HCT116 (cell line): ENCODE results near the gene SMARCA2.

Experiments
- EGR1 ChIP-seq: IDR thresholded peaks from 2 replicates; pipeline ENCODE4 v1.6.1; 2012; ENCODE audit warnings: low read depth
- EZH2 ChIP-seq: fragments of 200-600 bp; sonication (generic); IDR thresholded peaks from 2 replicates; pipeline ENCODE4 v1.6.1; 2017; ENCODE audit warnings: antibody characterized with exemption, mixed run types
- EZH2phosphoT487 ChIP-seq: fragments of 200-600 bp; IDR thresholded peaks from 2 replicates; pipeline ENCODE4 v1.6.1; 2018; ENCODE audit warnings: antibody characterized with exemption, borderline replicate concordance
- POLR2AphosphoS5 ChIP-seq: IDR thresholded peaks from 2 replicates; pipeline ENCODE4 v1.6.1; 2011; ENCODE audit warnings: mild to moderate bottlenecking, low read depth, low read length, moderate library complexity
- RAD21 ChIP-seq: IDR thresholded peaks from 2 replicates; pipeline ENCODE4 v1.6.1; 2012; ENCODE audit warnings: low read depth, mild to moderate bottlenecking
- REST ChIP-seq: IDR thresholded peaks from 2 replicates; pipeline ENCODE4 v1.6.1; 2012; ENCODE audit warnings: low read depth
- YY1 ChIP-seq: IDR thresholded peaks from 2 replicates; pipeline ENCODE4 v1.6.1; 2011; ENCODE audit warnings: low read length, low read depth, moderate library complexity, mild to moderate bottlenecking; ENCODE audit not compliant: insufficient replicate concordance; ENCODE audit errors: extremely low read depth
- ZNF274 ChIP-seq: fragments of 200-500 bp; sonication (Bioruptor generic); IDR thresholded peaks from 2 replicates; pipeline ENCODE4 v1.6.1; 2014; ENCODE audit warnings: mild to moderate bottlenecking, low read depth, low read length, inconsistent platforms
- TF ChIP-seq, protein P1 (sequence below), 3 experiments: fragments of 200-600 bp in 1 of 3; sonication (generic) in 1 of 3; IDR thresholded peaks in 2 of 3; conservative IDR thresholded peaks in 1 of 3; 2 replicates each; pipeline ENCODE4 v1.5.1; 2012 to 2017; ENCODE audit warnings: low read depth in 2 of 3, low read length in 2 of 3, antibody characterized with exemption in 1 of 3, borderline replicate concordance in 1 of 3, control low read depth in 1 of 3, mild to moderate bottlenecking in 1 of 3, mixed read lengths in 1 of 3, mixed run types in 1 of 3, moderate library complexity in 1 of 3; ENCODE audit not compliant: insufficient read depth in 1 of 3
- TF ChIP-seq, protein P2 (sequence below): IDR thresholded peaks from 2 replicates; pipeline ENCODE4 v1.6.1; 2012

DNA sequence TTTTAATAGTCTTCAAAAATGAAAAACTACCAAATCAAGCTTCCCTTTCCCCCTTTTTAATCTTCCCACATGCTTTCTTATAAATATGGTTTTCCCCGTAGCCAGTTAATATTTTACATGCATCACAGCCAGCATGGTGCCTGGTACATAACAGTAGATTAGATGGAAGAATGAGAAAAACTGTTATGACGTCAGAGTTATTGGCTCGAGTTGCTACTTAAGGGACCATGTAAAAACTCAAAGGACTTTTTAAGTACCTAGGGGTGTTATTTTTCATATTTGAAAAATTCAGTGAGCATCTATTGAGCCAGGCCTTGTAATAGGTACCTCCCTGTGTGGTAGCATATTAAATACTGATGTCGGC lies 176.4 kb downstream of the SMARCA2 start:
- TF ChIP-seq EGR1 (no peak), ZNF274 (no peak), POLR2AphosphoS5 (no peak), EZH2 (no peak), EZH2phosphoT487 (no peak), YY1 (no peak), RAD21 (no peak), REST (no peak)
- TF ChIP-seq, protein P1, sequence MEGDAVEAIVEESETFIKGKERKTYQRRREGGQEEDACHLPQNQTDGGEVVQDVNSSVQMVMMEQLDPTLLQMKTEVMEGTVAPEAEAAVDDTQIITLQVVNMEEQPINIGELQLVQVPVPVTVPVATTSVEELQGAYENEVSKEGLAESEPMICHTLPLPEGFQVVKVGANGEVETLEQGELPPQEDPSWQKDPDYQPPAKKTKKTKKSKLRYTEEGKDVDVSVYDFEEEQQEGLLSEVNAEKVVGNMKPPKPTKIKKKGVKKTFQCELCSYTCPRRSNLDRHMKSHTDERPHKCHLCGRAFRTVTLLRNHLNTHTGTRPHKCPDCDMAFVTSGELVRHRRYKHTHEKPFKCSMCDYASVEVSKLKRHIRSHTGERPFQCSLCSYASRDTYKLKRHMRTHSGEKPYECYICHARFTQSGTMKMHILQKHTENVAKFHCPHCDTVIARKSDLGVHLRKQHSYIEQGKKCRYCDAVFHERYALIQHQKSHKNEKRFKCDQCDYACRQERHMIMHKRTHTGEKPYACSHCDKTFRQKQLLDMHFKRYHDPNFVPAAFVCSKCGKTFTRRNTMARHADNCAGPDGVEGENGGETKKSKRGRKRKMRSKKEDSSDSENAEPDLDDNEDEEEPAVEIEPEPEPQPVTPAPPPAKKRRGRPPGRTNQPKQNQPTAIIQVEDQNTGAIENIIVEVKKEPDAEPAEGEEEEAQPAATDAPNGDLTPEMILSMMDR (IDR thresholded peaks at IDR 0.05 in 2 of 3, conservative IDR thresholded peaks at IDR 0.05 in 1 of 3; ENCODE audit: borderline replicate concordance in 1 of 3, insufficient read depth in 1 of 3, low read depth in 2 of 3, low read length in 2 of 3), result no peak
- TF ChIP-seq, protein P2, sequence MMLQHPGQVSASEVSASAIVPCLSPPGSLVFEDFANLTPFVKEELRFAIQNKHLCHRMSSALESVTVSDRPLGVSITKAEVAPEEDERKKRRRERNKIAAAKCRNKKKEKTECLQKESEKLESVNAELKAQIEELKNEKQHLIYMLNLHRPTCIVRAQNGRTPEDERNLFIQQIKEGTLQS, result no peak
